H1 (cell line): ENCODE results near the gene TMEM229B. TPM values are rescaled to one million over a fixed set of nuclear protein-coding genes. Genes with fewer than 3 reads are reported as not detected.

Experiments
- CTCF ChIA-PET: fragments of 300-600 bp; sonication (Branson Sonifier 250); formaldehyde crosslinking; loops from one replicate; lab custom pipeline; 2021; ENCODE audit not compliant: partially characterized antibody; lab: Charles Lee
- POLR2A ChIA-PET: fragments of 300-600 bp; sonication (Branson Sonifier 250); formaldehyde crosslinking; loops from one replicate; lab custom pipeline; 2021; ENCODE audit warnings: inconsistent platforms; ENCODE audit not compliant: partially characterized antibody; lab: Charles Lee
- DNase-seq, 2 experiments: peaks; one replicate each; pipeline versions ENCODE4 v3.0.0 to v3.0.0-alpha.2; 2010 to 2022; ENCODE audit warnings: low spot score in 2 of 2, low read depth in 1 of 2, mixed read lengths in 1 of 2
- FAIRE-seq: peaks from 2 replicates; lab custom pipeline; 2011; peaks lifted over from hg19 to GRCh38; lab: Jason Lieb, UNC
- H2AFZ ChIP-seq: 2 replicates; pipeline ENCODE4 v1.8.1; 2012; ENCODE audit warnings: low read length, inconsistent platforms
- H2AK5ac ChIP-seq: 2 replicates; pipeline ENCODE4 v1.6.1; 2013; ENCODE audit warnings: low read depth, low read length
- H2BK120ac ChIP-seq: replicated peaks from 2 replicates; pipeline ENCODE3; 2013; ENCODE audit warnings: low read depth, low read length, inconsistent platforms
- H2BK12ac ChIP-seq: 2 replicates; pipeline ENCODE4 v1.6.1; 2013; ENCODE audit warnings: low read depth, low read length
- H2BK15ac ChIP-seq: 2 replicates; pipeline ENCODE4 v1.6.1; 2013; ENCODE audit warnings: low read length
- H2BK20ac ChIP-seq: 2 replicates; pipeline ENCODE4 v1.6.1; 2013; ENCODE audit warnings: low read length
- H2BK5ac ChIP-seq: 2 replicates; pipeline ENCODE4 v1.6.1; 2013; ENCODE audit warnings: low read depth, low read length
- H3K14ac ChIP-seq: 2 replicates; pipeline ENCODE4 v1.6.1; 2013; ENCODE audit warnings: inconsistent platforms; ENCODE audit not compliant: insufficient read length
- H3K18ac ChIP-seq: 2 replicates; pipeline ENCODE4 v1.6.1; 2013; ENCODE audit warnings: low read length; ENCODE audit errors: extremely low read depth
- H3K23ac ChIP-seq: 2 replicates; pipeline ENCODE4 v1.6.1; 2013; ENCODE audit warnings: inconsistent platforms; ENCODE audit not compliant: insufficient read length
- H3K23me2 ChIP-seq: 2 replicates; pipeline ENCODE4 v1.6.1; 2013; ENCODE audit warnings: low read depth, low read length
- H3K27ac ChIP-seq: 2 replicates; pipeline ENCODE4 v1.6.1; 2011; ENCODE audit warnings: low read depth, low read length, inconsistent platforms
- H3K27me3 ChIP-seq, 4 experiments: replicated peaks in 1 of 4; 1 replicate in 1 of 4; 2 replicates in 3 of 4; pipeline versions ENCODE4 v1.6.1 to v1.8.1; 2011 to 2013; ENCODE audit warnings: low read length in 3 of 4, mild to moderate bottlenecking in 3 of 4, inconsistent platforms in 2 of 4, mixed read lengths in 2 of 4, moderate library complexity in 1 of 4; ENCODE audit not compliant: control insufficient read depth in 3 of 4, insufficient read depth in 3 of 4; ENCODE audit errors: extremely low read depth in 1 of 4
- H3K36me3 ChIP-seq, 4 experiments: 2 replicates each; pipeline versions ENCODE4 v1.6.1 to v1.8.1; 2011 to 2013; ENCODE audit warnings: mild to moderate bottlenecking in 4 of 4, low read length in 3 of 4, moderate library complexity in 2 of 4, control low read depth in 1 of 4, inconsistent platforms in 1 of 4; ENCODE audit not compliant: insufficient read depth in 4 of 4, control insufficient read depth in 2 of 4
- H3K4ac ChIP-seq: replicated peaks from 2 replicates; pipeline ENCODE3; 2013; ENCODE audit warnings: low read length, low read depth, mixed read lengths, inconsistent platforms; ENCODE audit not compliant: insufficient read length
- H3K4me1 ChIP-seq, 4 experiments: replicated peaks in 1 of 4; 1 replicate in 1 of 4; 2 replicates in 3 of 4; pipeline versions ENCODE4 v1.6.1 to v1.8.1; 2011 to 2013; ENCODE audit warnings: low read length in 3 of 4, inconsistent platforms in 2 of 4, mixed read lengths in 1 of 4; ENCODE audit not compliant: insufficient read depth in 4 of 4, control insufficient read depth in 3 of 4
- H3K4me2 ChIP-seq, 2 experiments: 2 replicates each; pipeline versions ENCODE4 v1.6.1 to v1.8.1; 2011 to 2013; ENCODE audit warnings: low read depth in 2 of 2, low read length in 2 of 2, control low read depth in 1 of 2, inconsistent platforms in 1 of 2, mild to moderate bottlenecking in 1 of 2; ENCODE audit not compliant: insufficient read depth in 1 of 2
- H3K4me3 ChIP-seq, 4 experiments: fragments of 200-600, 300-600 bp in 1 of 4; sonication (generic), shearing (Covaris generic), sonication (Bioruptor Twin) in 1 of 4; 2 replicates each; pipeline versions ENCODE4 v1.5.1 to v1.8.1; 2011 to 2016; ENCODE audit warnings: low read length in 4 of 4, low read depth in 3 of 4, control low read depth in 2 of 4, inconsistent platforms in 2 of 4, mild to moderate bottlenecking in 2 of 4, mixed read lengths in 1 of 4, moderate library complexity in 1 of 4; ENCODE audit not compliant: insufficient read depth in 2 of 4; ENCODE audit errors: extremely low read depth in 1 of 4
- H3K56ac ChIP-seq: replicated peaks from 2 replicates; pipeline ENCODE3; 2013; ENCODE audit warnings: low read depth, mild to moderate bottlenecking, mixed read lengths, low read length, inconsistent platforms; ENCODE audit not compliant: insufficient read length
- H3K79me1 ChIP-seq: 2 replicates; pipeline ENCODE4 v1.6.1; 2013; ENCODE audit warnings: low read depth, low read length, control low read depth
- H3K79me2 ChIP-seq, 2 experiments: 2 replicates each; pipeline versions ENCODE4 v1.6.1 to v1.8.1; 2012 to 2013; ENCODE audit warnings: low read length in 2 of 2, mild to moderate bottlenecking in 2 of 2, inconsistent platforms in 1 of 2; ENCODE audit not compliant: insufficient read depth in 2 of 2, control insufficient read depth in 1 of 2
- H3K9ac ChIP-seq, 4 experiments: replicated peaks in 1 of 4; 1 replicate in 1 of 4; 2 replicates in 3 of 4; pipeline versions ENCODE4 v1.6.1 to v1.8.1; 2011 to 2013; ENCODE audit warnings: low read depth in 3 of 4, low read length in 3 of 4, control low read depth in 2 of 4, mild to moderate bottlenecking in 2 of 4, moderate library complexity in 2 of 4, inconsistent platforms in 1 of 4; ENCODE audit errors: extremely low read depth in 1 of 4
- H3K9me3 ChIP-seq, 2 experiments: 2 replicates each; pipeline versions ENCODE4 v1.6.1 to v1.8.1; 2012 to 2013; ENCODE audit warnings: mild to moderate bottlenecking in 2 of 2, moderate library complexity in 2 of 2, control low read depth in 1 of 2, inconsistent platforms in 1 of 2, low read depth in 1 of 2, low read length in 1 of 2, mixed read lengths in 1 of 2; ENCODE audit not compliant: insufficient read depth in 2 of 2
- H4K20me1 ChIP-seq, 2 experiments: replicated peaks in 1 of 2; 2 replicates each; pipeline versions ENCODE3 to v1.8.1; 2011 to 2013; ENCODE audit warnings: inconsistent platforms in 2 of 2, low read length in 2 of 2, mild to moderate bottlenecking in 1 of 2; ENCODE audit not compliant: insufficient read depth in 2 of 2, control insufficient read depth in 1 of 2
- H4K5ac ChIP-seq: 2 replicates; pipeline ENCODE4 v1.6.1; 2013; ENCODE audit warnings: low read length, low read depth, mixed read lengths, inconsistent platforms; ENCODE audit not compliant: insufficient read length
- H4K8ac ChIP-seq: 2 replicates; pipeline ENCODE4 v1.8.0; 2013; ENCODE audit warnings: mild to moderate bottlenecking, moderate library complexity, low read length, inconsistent platforms; ENCODE audit not compliant: insufficient read depth; ENCODE audit errors: extremely low read depth
- H4K91ac ChIP-seq: replicated peaks from 2 replicates; pipeline ENCODE3; 2013; ENCODE audit warnings: low read length, mixed read lengths, inconsistent platforms; ENCODE audit not compliant: insufficient read length
- ATF2 ChIP-seq: IDR thresholded peaks from 2 replicates; pipeline ENCODE4 v1.6.1; 2012; ENCODE audit warnings: low read length, inconsistent platforms
- CBX8 ChIP-seq: fragments of 300-800, 300-1000 bp; sonication (generic); IDR thresholded peaks from 2 replicates; pipeline ENCODE4 v1.7.1; 2016; ENCODE audit warnings: low read depth, low read length, borderline replicate concordance
- GABPA ChIP-seq: IDR thresholded peaks from 2 replicates; pipeline ENCODE4 v1.6.1; 2011; ENCODE audit warnings: mild to moderate bottlenecking, low read length, moderate library complexity, borderline replicate concordance; ENCODE audit not compliant: insufficient read depth
- HDAC6 ChIP-seq: IDR thresholded peaks from one replicate; pipeline ENCODE4 v1.7.1; 2012; ENCODE audit warnings: low read depth, mild to moderate bottlenecking, inconsistent platforms, low read length, moderate library complexity
- JUND ChIP-seq: IDR thresholded peaks from 2 replicates; pipeline ENCODE4 v1.6.1; 2011; ENCODE audit warnings: mild to moderate bottlenecking, improper control_type of control experiment, low read length
- KDM4A ChIP-seq: IDR thresholded peaks from one replicate; pipeline ENCODE4 v1.7.1; 2012; ENCODE audit warnings: low read depth, mild to moderate bottlenecking, moderate library complexity, low read length, inconsistent platforms; ENCODE audit not compliant: severe bottlenecking
- MAFK ChIP-seq: IDR thresholded peaks from 2 replicates; pipeline ENCODE4 v1.6.1; 2012; ENCODE audit warnings: low read depth, mild to moderate bottlenecking, improper control_type of control experiment, low read length
- SP1 ChIP-seq: IDR thresholded peaks from 2 replicates; pipeline ENCODE4 v1.6.1; 2011; ENCODE audit warnings: low read depth, low read length
- WGBS, 2 experiments: shearing (Covaris generic) in 1 of 2; methylation state at CpG; one replicate each; pipeline versions ENCODE4 v1.1.6 to v1.1.7; 2013 to 2015; ENCODE audit warnings: low lambda C conversion rate in 2 of 2, mixed read lengths in 2 of 2, inconsistent platforms in 1 of 2, low coverage in 1 of 2, missing lambda C conversion rate in 1 of 2; ENCODE audit not compliant: insufficient replicate concordance in 2 of 2, insufficient coverage in 1 of 2, insufficient read length in 1 of 2; ENCODE audit errors: extremely low coverage in 1 of 2, missing lambda C conversion rate in 1 of 2; 5-methylcytosine and 5-hydroxymethylcytosine counted together
- polyA plus RNA-seq, 7 experiments: library from polyadenylated mRNA; depleted of rRNA in 3 of 7; stranded (reverse) in 5 of 7; unstranded in 2 of 7; fragments of >200 nt in 5 of 7; fragments of 200-250 nt in 2 of 7; gene quantifications; 1 replicate in 5 of 7; 2 replicates in 1 of 7; 4 replicates in 1 of 7; pipeline versions ENCODE4 v1.2.1 to v1.2.3, GENCODE V29; 2011 to 2013; ENCODE audit warnings: missing spikeins in 2 of 7, mixed read lengths in 2 of 7
- total RNA-seq: library from RNA; stranded (reverse); fragmentation: NEBNext Ultra II Directional; extraction: Animal tissue kit (Norgen Biotek cat#: 25700); gene quantifications from 2 replicates; pipeline ENCODE4 v1.2.1, GENCODE V29; 2021

The TMEM229B gene
- total and polyA plus RNA-seq, 2 of the 8 experiments (the other 6 are each of a cell fraction or from before 2014, with no cell fraction given) = 0.73 to 0.85 TPM

DNA sequence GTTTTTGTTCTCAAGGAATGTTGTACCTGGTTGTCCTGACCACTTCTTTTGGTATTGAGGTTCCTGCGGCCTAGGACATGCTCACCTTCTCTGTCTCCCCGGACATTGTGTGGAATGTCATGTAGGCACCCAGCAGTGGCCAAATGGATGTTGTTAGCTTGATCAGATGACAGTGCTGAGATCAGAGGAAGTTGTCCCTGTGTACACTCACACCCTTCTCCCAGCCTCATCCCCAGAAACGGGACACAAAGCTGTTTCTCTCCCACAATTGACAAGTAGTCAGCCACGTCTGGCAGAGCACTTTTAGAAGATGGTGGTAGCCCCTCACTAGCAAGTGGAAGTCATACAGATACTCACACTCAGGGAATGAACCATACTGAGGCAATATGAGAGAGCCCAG lies 47.6 kb upstream of the TMEM229B start:
- Histone ChIP-seq H4K20me1 (no peaks in the 10 kb centered on the region), H2AFZ (no peak overlapping the region), H2BK120ac (no peak overlapping the region), H3K23ac (no peak overlapping the region), H3K4me3 (no peak overlapping the region), H3K4me1 (peaks cover 6 to 16% (median 14%) of the 10 kb centered on the region in 4 experiments), H3K4ac (no peak overlapping the region), H2BK5ac (no peak overlapping the region), H3K27me3 (no peaks in the 10 kb centered on the region), H3K4me2 (no peak overlapping the region), H3K56ac (no peak overlapping the region), H4K5ac (no peak overlapping the region), H3K9me3 (no peaks in the 10 kb centered on the region), H2AK5ac (no peak overlapping the region; the same call in 1 of the 2 replicates), H3K18ac (no peak overlapping the region), H3K36me3 (no peaks in the 10 kb centered on the region; a peak in 1 of 8 replicates), H4K8ac (no peak overlapping the region), H3K79me2 (peaks cover 4 to 12% of the 10 kb centered on the region in 2 experiments; a peak in 3 of 4 replicates), H3K14ac (no peak overlapping the region), H3K23me2 (no peaks in the 10 kb centered on the region; the same call in 1 of the 2 replicates), H2BK20ac (no peak overlapping the region), H4K91ac (no peak overlapping the region), H3K9ac (no peak overlapping the region; a peak in 1 of 7 replicates), H3K79me1 (no peaks in the 10 kb centered on the region; the same call in 1 of the 2 replicates), H3K27ac (no peak overlapping the region), H2BK15ac (no peak overlapping the region), H2BK12ac (no peak overlapping the region)
- TF ChIP-seq ATF2 (no peak), SP1 (no peak), CBX8 (no peak), JUND (no peak), KDM4A (no peak), HDAC6 (no peak), MAFK (no peak), GABPA (no peak)
- ChIA-PET POLR2A (interaction anchor here (0.6 to 0.9 kb wide), 2 partner anchors 35 to 69 kb away, joined by 3 read pairs; no protein-coding TSS in a partner anchor), CTCF (interaction anchor here (0.9 to 43.6 kb wide), 5 partner anchors 9 to 108 kb away, joined by 3 to 924 read pairs (median 33); no protein-coding TSS in a partner anchor)
- 96% methylated on average over 4 of the region's 4 CpGs; no CpG with 5 or more reads in 1 of the 2 experiments for WGBS, 2 experiments
- DNase-seq = no peak
- no peak for FAIRE-seq
